ENCODE results near the gene NSF.
"Not testable (repeated sequence)": the region's sequence is repeated elsewhere in the genome, so short reads cannot be mapped to it uniquely, and the experiment has no call there.

The NSF gene

GRCh38 chr17:46756861-46757260, 166.4 kb downstream of the NSF start:
- no peak for DNase-seq (ENCODE audit: low read depth)

DNA sequence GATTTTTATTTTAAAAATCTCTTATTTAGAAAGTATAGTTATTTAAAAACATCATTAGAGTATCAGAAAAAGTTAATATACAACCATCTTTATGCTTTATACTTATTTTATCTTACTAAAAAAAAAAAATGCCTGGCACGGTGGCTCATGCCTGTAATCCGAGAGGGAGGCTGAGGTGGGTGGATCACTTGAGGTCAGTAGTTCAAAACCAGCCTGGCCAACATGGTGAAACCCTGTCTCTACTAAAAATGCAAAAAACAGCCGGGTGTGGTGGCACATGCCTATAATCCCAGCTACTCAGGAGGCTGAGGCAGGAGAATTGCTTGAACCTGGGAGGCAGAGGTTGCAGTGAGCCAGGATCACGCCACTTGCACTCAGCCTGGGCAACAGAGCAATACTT, 167.1 kb downstream of the NSF start:
- DNase-seq (ENCODE audit: low read depth), result not testable (repeated sequence)

DNA sequence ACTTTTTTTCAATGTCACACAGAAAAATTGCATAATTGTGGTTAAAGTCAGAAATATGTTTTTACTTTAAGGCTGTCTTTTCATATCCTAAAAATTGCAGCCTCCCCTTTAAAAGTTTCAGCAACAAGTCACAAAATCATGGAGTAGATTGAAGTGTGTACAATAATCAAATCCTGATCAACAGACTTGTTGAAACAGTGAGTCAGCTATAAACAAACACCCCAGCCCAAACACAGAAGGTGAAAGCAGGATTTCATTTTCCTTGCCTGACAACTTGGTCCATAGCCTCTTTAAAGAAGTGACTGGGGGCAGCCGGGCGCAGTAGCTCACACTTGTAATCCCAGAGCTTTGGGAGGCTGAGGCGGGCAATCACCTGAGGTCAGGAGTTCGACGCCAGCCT, 168.1 kb downstream of the NSF start:
- no peak for DNase-seq (ENCODE audit: low read depth)

DNA sequence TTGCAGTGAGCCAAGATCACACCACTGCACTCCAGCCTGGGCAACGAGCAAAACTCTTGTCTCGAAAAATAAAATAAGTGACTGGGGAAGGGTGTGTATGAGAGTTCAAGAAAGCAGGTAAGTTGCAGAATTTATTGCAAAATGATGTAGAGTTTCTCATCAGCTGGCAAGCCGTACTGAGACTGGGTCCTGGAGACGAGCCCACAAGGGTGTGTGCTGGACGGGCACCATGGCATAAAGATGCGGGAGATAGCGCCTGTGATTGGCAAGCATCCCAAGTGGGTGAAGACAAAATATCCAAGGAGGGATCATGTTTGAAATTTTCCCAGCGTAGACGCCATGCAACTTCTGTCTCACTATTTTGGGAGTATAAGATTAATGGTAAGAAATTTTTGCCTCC, 168.7 kb downstream of the NSF start:
- no peak for DNase-seq (ENCODE audit: low read depth)

GRCh38 chr17:46763416-46763815, 172.9 kb downstream of the NSF start:
- DNase-seq (ENCODE audit: low read depth), result no peak

GRCh38 chr17:46764000-46764708, 173.7 kb downstream of the NSF start:
- no peak for DNase-seq (ENCODE audit: low read depth)

GRCh38 chr17:46764709-46765401, 174.4 kb downstream of the NSF start:
- DNase-seq (ENCODE audit: low read depth), result peak; percentile 82

GRCh38 chr17:46765453-46765852, 175.0 kb downstream of the NSF start:
- no peak for DNase-seq (ENCODE audit: low read depth)

DNA sequence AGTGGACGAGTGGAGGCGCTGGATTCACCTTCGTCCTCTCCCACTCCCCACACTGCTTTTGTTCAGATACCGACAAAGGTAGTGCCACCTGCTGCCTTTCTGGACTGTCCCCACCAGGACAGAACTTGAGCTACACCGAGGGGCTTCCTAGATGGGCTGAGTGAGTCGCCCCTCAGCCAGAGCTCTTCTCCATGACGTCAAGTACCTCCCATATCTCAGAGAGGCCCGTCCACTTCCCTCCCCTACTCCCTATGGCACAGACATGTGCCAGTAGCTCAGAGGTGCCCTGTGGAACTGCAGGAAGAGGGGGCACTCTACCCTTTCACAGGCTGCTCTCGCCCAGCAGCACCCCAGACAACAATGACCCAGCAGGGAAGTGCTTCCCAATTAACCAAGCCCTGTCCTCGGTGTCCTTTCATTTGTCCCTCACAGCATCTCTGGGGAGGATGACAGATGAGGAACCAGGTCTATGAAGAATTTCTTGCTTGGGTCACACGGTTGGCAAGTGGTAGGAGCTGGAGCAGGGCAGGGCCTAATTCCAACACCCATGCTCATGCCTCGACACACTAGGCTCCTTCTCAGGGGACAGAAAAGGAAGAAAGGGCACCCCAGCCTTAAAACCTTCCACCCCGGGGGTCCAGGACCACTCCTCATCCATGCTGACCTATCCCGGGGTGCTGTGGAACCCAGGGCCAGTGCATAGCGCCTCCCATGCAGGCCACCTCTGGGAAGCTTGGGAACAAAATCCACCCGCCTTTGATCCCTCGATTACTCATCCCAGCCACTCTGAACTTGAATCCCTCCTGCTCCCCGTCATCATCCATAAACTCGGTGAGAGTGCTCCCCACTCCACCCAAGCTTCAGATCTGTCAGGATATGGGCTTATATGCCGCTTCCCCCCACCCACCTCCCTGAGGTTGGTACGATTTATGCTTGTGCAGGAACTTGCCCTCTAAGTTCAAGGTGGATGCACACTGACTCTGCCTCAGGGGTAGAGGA, 176.3 kb downstream of the NSF start:
- DNase-seq (ENCODE audit: low read depth), result no peak

GRCh38 chr17:46768540-46768870, 178.0 kb downstream of the NSF start:
- no peak for DNase-seq (ENCODE audit: low read depth)

DNA sequence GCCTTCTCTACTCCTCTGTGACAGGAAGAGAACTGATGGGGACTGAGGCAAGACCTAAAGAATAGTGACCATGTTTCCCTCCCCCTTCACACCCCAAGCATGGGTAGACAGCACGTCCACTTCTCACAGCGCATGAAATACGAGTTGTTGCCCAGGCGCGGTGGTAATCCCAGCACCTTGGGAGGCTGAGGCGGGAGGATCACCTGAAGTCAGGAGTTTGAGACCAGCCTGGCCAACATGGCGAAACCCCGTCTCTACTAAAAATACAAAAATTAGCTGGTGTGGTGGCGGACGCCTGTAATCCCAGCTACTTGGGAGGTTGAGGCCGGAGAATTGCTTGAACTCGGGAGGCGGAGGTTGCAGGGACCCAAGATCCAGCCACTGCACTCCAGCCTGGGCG, 178.4 kb downstream of the NSF start:
- not testable (repeated sequence) for DNase-seq (ENCODE audit: low read depth)

GRCh38 chr17:46769531-46770438, 179.3 kb downstream of the NSF start:
- no peak for DNase-seq (ENCODE audit: low read depth)

- no peak for DNase-seq (ENCODE audit: low read depth)
These were observed 180.0 kb downstream of the NSF start for GRCh38 chr17:46770439-46770817.

- no peak for DNase-seq (ENCODE audit: low read depth)
These were observed 180.5 kb downstream of the NSF start for GRCh38 chr17:46770818-46771560.

GRCh38 chr17:46771561-46772474, 181.3 kb downstream of the NSF start:
- DNase-seq (ENCODE audit: low read depth), result no peak

DNA sequence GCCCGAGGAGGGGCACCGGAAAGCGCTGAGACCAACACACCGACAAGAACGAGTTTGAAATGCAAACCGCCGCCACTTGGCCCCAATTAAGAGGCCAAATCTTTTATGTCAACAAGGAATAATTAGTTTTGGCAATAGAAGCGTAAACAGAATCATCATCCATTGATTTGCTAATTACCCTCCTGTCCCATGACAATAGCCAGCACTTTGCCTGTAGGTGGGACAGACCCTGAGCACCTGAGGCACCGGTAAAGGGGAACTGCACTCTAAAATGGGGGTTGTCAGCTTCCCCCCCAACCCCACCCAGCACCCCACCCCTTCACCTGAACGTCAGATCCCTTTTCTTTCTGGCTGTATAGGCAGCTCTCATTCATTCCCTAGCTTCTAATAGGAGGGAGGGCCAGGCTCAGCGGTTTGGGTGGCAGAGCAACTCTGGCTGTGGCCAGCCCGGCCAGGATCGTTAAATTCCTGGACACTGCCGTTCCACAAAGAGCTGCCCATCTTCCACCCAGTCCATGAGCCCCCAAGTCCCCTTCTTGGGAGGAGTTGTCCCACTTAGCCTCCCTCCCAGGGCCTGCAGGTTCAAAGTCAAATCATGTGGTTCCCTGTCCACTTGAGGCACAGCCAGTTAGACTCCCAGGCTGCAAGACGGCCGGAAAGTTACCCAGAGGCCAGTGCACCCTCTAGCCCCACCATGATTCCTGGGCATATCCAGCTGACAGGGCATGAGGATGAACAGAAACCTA, 182.2 kb downstream of the NSF start:
- DNase-seq (ENCODE audit: low read depth), result no peak

DNA sequence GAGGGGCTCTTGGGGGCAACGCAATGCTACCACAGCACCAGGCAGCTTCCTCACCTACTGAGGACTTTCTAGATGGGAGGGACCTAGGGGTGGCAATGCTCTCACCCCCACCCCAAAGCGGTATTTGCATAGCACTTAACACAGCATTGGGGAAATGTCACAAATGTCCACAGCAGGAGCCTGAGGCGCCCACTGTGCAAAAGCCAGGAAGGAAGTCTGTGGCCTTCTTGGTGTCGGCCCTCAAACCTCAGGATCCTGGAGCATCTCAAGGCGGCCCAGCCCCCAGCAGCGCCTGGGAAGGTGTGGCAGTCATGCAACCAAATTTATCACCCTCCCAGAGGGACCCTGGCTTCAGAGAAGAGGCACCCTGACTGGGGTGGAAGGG, 182.7 kb downstream of the NSF start:
- DNase-seq (ENCODE audit: low read depth), result no peak

DNA sequence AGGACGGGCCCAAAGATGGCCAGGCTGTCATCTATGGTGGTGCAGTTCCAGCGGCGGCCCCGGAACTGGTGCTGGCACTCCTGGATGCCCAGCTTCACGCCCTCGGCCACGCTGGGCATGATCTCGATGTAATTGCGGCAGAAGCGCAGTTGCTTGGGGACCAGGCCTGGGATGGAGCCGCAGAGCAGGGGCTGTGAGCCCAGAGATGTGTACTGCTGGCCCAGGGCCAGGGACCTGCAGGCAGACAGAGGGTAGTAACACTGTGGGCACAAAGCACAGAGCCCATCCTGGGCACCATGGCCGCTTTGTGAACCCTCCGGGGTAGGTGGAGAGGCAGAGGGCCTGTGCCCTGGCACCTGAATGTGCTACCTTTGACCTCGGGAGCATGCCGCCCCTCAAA, 183.2 kb downstream of the NSF start:
- no peak for DNase-seq (ENCODE audit: low read depth)

- no peak for DNase-seq (ENCODE audit: low read depth)
These were observed 183.8 kb downstream of the NSF start for GRCh38 chr17:46774108-46774737.
